Pancreas (tissue), 10 donors: Measurements from ENCODE around the gene PTGIS. TPM values are rescaled to one million over a fixed set of nuclear protein-coding genes. Genes with fewer than 3 reads are reported as not detected.

Experiments used
- ATAC-seq, 4 donors: fragments of 200-7000 bp; cut with Tn5 transposase; one replicate each; pipeline versions ENCODE4 v1.8.0 to v1.9.1; 2020; ENCODE audit warnings: mild to moderate bottlenecking in 4 of 4, moderate library complexity in 4 of 4
- DNase-seq, 6 donors: peaks; one replicate each; pipeline ENCODE4 v3.0.0-alpha.2; 2020
- FAIRE-seq: peaks from 2 replicates; lab custom pipeline; 2012; peaks lifted over from hg19 to GRCh38; lab: Jason Lieb, UNC
- H3K27ac ChIP-seq, 4 donors: fragments of 200-600 bp; sonication (generic); 1 replicate in 3 of 4; 2 replicates in 1 of 4; pipeline versions ENCODE4 v1.5.0 to v1.8.0; 2020
- H3K27me3 ChIP-seq, 4 donors: fragments of 200-600 bp; one replicate each; pipeline ENCODE4 v1.8.0; 2021
- H3K36me3 ChIP-seq, 3 donors: fragments of 200-600 bp; sonication (generic) in 1 of 3; one replicate each; pipeline versions ENCODE4 v1.5.0 to v1.8.0; 2020 to 2021
- H3K4me1 ChIP-seq, 3 donors: fragments of 200-600 bp; one replicate each; pipeline ENCODE4 v1.8.0; 2021
- H3K4me3 ChIP-seq, 4 donors: fragments of 200-600 bp; sonication (generic) in 2 of 4; one replicate each; pipeline versions ENCODE4 v1.5.0 to v1.8.0; 2020 to 2021
- H3K9me3 ChIP-seq, 4 donors: fragments of 200-600 bp; one replicate each; pipeline ENCODE4 v1.8.0; 2021
- CTCF ChIP-seq, 4 donors: fragments of 200-600 bp; sonication (generic) in 3 of 4; IDR thresholded peaks; one replicate each; pipeline versions ENCODE4 v1.5.0 to v1.8.0; 2021; ENCODE audit warnings: antibody characterized with exemption in 4 of 4
- WGBS, 2 donors: extraction: QIAGEN DNeasy Blood & Tissue Kit; methylation state at CpG; one replicate each; pipeline ENCODE4 v1.1.7; 2013; 5-methylcytosine and 5-hydroxymethylcytosine counted together
- intact Hi-C, 3 donors: fragments of 100-400 bp; cut with DNase I; formaldehyde crosslinking; loops; one replicate each; pipeline versions ENCODE4 v1.11.1 to v1.14.2; 2022
- polyA plus RNA-seq, 2 donors: library from polyadenylated mRNA; stranded (reverse); fragments of 200-250 nt; gene quantifications; one replicate each; pipeline ENCODE4 v1.2.3, GENCODE V29; 2013
- total RNA-seq, 6 donors: library from RNA; stranded (reverse); fragmentation: NEBNext Ultra II Directional in 4 of 6; extraction: Animal tissue kit (Norgen Biotek cat#: 25700) in 4 of 6; gene quantifications; one replicate each; pipeline versions ENCODE4 v1.2.1 to v1.2.4, GENCODE V29; 2021 to 2023
- donor health status: healthy with polysubstance abuse.
- donor health status: DM: no; HTN: no; CAD: no; lungs with moderate emphysema.
- donor health status: DM: no; HTN: no; CAD: no.
- donor health status: control.
- donor health status: control.
- donor health status: Bipolar disorder and iron deficiency.
- donor health status: DM: yes; HTN: yes; CAD: no.
- donor health status: DM: no; HTN: no; CAD: no.
- donor health status: DM: no; HTN: no; CAD: no.
- donor health status: DM: yes; HTN: yes; CAD: no.

PTGIS gene
- total and polyA plus RNA-seq, 8 donors, result 1.2 to 16.2 (median 2.9) TPM

DNA sequence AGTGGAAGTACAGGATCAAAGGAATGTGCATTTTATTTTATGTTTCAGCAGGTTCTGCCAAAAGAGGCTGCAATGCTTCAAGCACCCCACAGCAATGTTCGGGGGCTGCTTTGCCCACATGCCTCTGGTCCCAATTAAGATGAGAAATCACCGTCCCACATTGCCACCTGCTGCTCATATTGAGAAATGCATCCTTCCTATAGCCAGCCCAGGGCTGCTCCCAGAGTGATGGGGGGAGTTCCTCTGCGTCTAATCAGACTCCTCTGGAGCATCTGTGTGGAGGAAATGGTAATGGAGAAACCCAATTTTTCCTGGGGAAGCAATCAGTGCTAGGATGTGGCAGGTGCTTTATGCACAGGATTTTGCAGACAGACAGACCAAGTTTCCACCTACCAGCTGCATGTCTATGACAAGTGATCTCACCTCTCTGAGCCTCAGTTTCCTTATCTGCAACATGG lies 33.7 kb downstream of the PTGIS start:
- 1 to 2% methylated on average over 3 of the region's 3 CpGs for WGBS, 2 donors
- DNase-seq, result peak in 1 of 6 donors; percentile 57
- intact Hi-C loops, result loop anchor here in 1 of 3 donors (5.0 kb wide), 1 partner anchor 202 kb away; no protein-coding TSS in a partner anchor

DNA sequence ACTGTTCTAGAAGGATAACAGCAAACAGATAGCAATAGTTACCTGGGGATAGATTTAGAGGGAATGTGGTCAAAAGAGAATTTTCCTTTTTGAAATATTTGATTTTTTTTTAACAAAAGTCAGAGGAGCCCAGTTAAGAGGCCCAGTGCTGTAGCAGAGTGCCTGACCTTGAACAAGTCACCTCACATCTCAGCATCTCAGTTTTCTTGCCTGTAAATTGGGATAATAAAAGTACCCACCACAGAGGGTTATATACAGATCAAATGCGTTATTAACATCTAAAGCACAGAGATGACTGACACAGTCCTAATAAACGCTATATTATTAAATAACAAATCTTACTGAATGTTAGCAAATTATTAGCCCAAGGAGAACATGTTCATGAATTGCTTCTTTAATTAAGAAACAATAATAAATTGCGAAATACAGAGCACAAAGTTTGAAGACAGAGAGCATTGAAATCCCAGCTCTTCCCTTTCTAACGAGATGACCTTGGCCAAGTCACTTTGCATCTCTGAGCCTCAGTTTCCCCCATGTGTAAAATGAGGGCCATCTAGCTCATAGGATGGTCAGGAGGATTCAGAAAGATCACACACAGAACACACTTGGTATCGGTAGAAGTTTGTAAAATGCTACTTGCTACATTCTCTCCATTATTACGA lies 35.5 kb downstream of the PTGIS start:
- no peak overlapping the region for H3K4me3 ChIP-seq
- no peak for FAIRE-seq
- 64 to 82% methylated on average over 6 of the region's 6 CpGs for WGBS, 2 donors
- H3K27me3 ChIP-seq, result no peaks in the 10 kb centered on the region
- no peaks in the 10 kb centered on the region for H3K9me3 ChIP-seq
- intact Hi-C loops, result loop anchor here in 1 of 3 donors (5.0 kb wide), 1 partner anchor 200 kb away; no protein-coding TSS in a partner anchor
- no peaks in the 10 kb centered on the region for H3K36me3 ChIP-seq
- no peak for TF ChIP-seq CTCF (IDR thresholded peaks at IDR 0.05)
- no peak for ATAC-seq
- no peaks in the 10 kb centered on the region for H3K4me1 ChIP-seq
- no peak overlapping the region for H3K27ac ChIP-seq
- DNase-seq, result no peak

More for the DNA sequence above, 33.7 kb downstream of the PTGIS start:
- Histone ChIP-seq H3K36me3 (no peaks in the 10 kb centered on the region), H3K4me1 (no peaks in the 10 kb centered on the region), H3K27ac (no peak overlapping the region), H3K9me3 (no peaks in the 10 kb centered on the region), H3K27me3 (no peaks in the 10 kb centered on the region), H3K4me3 (no peak overlapping the region)
- ATAC-seq, result peak in 3 of 4 donors; percentile 81 to 83 (median 82)
- no peak for FAIRE-seq
- TF ChIP-seq CTCF (IDR thresholded peaks at IDR 0.05), result peak; percentile 57 to 77 (median 77)

GRCh38 chr20:49529470-49529869 lies 38.5 kb downstream of the PTGIS start:
- FAIRE-seq, result no peak
- Histone ChIP-seq H3K4me1 (no peaks in the 10 kb centered on the region), H3K36me3 (no peaks in the 10 kb centered on the region), H3K27ac (no peak overlapping the region), H3K4me3 (no peak overlapping the region), H3K9me3 (no peaks in the 10 kb centered on the region), H3K27me3 (no peaks in the 10 kb centered on the region)
- no peak for DNase-seq
- intact Hi-C loops, result no loop called here
- no peak for ATAC-seq
- 59 to 67% methylated on average over 5 of the region's 5 CpGs for WGBS, 2 donors
- no peak for TF ChIP-seq CTCF (IDR thresholded peaks at IDR 0.05)

DNA sequence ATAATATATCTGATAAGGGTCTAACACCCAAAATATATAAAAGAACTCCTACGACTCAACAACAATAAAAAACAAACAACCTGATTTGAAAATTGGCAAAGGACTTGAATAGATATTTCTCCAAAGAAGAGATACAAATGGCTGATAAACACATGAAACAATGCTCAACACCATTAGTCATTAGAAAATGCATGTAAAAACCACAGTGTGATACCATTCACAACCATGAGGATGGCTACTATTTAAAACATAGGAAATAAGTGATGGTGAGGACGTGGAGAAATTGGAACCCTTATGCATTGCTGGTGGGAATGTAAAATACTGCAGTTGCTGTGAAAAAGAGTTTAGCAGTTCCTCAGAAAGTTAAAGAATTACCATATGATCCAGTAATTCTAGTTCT lies 41.4 kb downstream of the PTGIS start:
- intact Hi-C loops, result no loop called here
- ATAC-seq (no peak), FAIRE-seq (no peak), DNase-seq (no peak)
- Histone ChIP-seq H3K4me1 (no peaks in the 10 kb centered on the region), H3K9me3 (no peaks in the 10 kb centered on the region), H3K27me3 (no peaks in the 10 kb centered on the region), H3K27ac (no peak overlapping the region), H3K4me3 (no peak overlapping the region), H3K36me3 (no peaks in the 10 kb centered on the region)
- 50 to 77% methylated on average over 2 of the region's 2 CpGs for WGBS, 2 donors
- TF ChIP-seq CTCF (IDR thresholded peaks at IDR 0.05), result no peak

DNA sequence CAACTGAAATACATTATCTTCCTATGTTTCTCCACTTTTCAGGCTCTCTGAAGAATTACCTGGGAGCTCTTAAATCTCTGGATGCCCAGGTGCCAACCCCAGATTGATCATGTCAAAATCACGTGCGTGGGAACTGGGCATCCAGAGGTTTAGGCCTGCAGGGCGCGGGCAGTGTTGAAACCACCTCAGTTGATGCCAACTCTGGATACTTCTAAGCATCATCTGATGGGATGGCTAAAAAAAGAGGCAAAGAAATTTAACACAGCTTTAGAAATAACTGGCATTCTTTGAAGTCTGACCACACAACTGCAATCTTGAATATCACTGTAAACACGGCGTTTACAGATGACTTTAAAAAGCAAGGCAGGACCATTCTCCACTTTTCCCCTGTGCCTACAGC lies 41.9 kb downstream of the PTGIS start:
- Histone ChIP-seq H3K36me3 (no peaks in the 10 kb centered on the region), H3K4me3 (no peak overlapping the region), H3K27ac (no peak overlapping the region), H3K27me3 (no peaks in the 10 kb centered on the region), H3K9me3 (no peaks in the 10 kb centered on the region), H3K4me1 (no peaks in the 10 kb centered on the region)
- ATAC-seq, result no peak
- TF ChIP-seq CTCF (IDR thresholded peaks at IDR 0.05), result no peak
- intact Hi-C loops, result no loop called here
- WGBS, 2 donors, result 78 to 86% methylated on average over 6 of the region's 6 CpGs
- FAIRE-seq, result no peak
- no peak for DNase-seq
